Stimulated activated CD4-positive, alpha-beta T cell treated with anti-CD3 and anti-CD28 coated beads, Interleukin-4, amount 100 ng/mL, for 24 hours (primary cell): ENCODE data around the gene HOXB5.

Experiments used
- DNase-seq: peaks from one replicate; pipeline ENCODE4 v3.0.0-alpha.2; 2020

The HOXB5 gene

GRCh38 chr17:48559122-48559839, 34.3 kb downstream of the HOXB5 start:
- DNase-seq, result no peak

DNA sequence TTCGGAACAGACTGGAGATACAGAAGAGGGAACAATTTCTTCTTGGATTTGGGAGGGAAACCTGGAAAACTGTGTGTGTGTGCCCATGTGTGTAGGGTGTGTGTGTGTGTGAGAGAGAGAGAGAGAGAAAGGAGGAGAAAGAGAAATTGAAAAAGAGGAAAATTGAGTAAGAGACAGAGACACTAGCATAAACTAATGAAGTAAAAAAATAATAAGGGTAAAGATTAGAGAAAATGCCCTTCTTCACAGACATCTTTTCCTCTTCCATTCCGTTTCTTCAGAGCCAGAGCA, 34.8 kb downstream of the HOXB5 start:
- DNase-seq, result no peak

DNA sequence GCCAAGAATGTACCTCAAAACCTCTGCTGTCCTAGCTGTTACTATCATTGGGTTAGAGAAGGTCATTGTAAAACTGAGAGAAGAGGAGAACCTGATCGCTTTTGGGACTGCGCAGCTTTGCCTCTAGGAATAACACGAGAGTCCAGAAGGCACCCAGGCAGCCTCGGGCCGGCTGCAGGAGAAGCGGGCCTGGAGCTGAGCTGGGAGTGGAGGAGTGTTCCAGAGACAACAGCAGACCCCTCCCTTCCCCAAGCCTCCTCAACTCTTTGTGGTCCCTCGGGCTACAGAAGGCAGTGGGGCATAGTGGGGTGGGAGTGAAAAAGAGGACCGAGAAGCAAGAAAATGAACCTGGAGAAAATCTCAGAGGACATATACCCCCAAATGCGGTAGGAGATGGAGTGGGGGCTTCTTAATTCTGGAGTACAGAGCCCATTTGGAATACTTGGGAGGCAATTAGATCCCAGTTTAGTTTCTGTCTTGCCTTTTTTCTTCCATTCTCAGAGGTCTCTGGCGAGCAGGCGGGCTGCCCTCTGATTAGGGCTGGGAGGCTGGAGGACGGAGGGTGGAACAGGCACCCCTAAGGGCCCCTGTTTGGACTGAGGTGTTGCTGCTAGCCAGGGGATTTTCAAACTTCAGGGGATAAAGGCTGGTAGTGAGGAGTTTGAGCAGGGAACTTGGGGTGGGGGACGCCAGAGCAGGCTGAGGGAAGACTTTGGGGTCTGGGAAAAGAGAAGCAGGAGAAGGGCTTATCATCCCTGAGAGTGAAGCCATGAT, 35.3 kb downstream of the HOXB5 start:
- DNase-seq, result no peak

- DNase-seq, result no peak
Observed at GRCh38 chr17:48556576-48557401, 36.8 kb downstream of the HOXB5 start.

- no peak for DNase-seq
Observed at GRCh38 chr17:48556229-48556575, 37.4 kb downstream of the HOXB5 start.

GRCh38 chr17:48555258-48556228, 38.0 kb downstream of the HOXB5 start:
- DNase-seq, result no peak

DNA sequence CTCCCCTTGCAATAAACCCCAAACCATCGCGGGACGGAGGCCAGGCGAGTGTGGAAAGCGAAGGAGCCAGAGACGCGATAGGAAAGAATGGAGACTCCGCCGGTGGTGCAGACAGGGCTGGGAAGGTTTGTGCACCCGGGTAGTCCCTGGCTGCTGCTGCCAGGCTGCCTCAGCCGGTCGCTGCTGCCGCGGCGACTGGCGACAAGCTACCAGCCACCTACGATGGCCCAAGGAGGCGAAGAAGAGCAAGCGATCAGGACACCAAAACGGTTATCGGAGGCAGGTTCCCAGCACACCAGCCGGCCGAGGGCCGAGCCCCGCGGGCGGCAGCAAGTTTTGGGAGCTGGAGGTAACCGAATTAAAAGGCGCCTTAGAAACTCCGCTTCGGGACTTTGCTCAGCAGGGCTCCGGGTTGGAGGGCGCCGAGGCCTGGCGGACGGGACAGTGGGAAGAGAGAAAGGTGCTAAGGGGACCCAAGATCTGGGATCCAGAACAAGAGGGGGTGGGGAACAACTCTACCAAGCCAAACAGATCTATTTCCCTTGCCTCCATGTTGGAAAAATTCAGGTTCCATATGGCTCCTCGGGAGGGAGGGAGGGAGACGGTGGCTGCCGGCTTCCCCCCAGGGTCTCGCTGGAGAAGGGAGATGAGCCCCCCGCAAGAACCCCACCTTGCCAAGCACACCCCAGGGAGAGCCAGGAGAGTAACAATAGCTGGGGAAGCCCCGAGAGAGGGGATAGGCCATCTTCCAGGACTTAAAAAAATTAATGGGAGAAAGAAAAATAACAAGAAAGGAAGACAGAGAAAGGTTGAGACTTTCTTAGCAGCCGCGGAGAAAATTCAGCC, 38.9 kb downstream of the HOXB5 start:
- no peak for DNase-seq

DNA sequence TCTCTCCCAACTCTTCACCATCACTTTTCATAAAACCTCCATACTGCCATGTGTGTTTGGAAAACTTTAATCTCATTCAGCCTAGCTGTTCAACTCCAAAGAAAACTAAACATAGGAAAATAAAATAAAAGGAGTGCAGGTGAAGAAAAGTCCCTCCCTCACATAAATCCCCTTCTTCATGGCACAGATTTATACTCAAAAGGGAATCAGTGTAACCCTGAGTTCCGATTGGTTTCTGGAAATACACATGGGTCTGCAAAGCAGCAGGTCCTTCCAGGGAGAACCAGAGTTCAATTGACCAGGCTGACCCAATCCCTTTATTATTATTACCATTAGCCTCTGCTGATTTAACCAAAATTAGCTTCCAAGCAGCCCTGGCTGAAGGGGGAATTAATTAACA, 39.8 kb downstream of the HOXB5 start:
- no peak for DNase-seq

- DNase-seq, result no peak
Observed at GRCh38 chr17:48553190-48553547, 40.4 kb downstream of the HOXB5 start.

GRCh38 chr17:48552466-48553189, 41.0 kb downstream of the HOXB5 start:
- no peak for DNase-seq

- no peak for DNase-seq
Observed at GRCh38 chr17:48551596-48552465, 41.7 kb downstream of the HOXB5 start.

DNA sequence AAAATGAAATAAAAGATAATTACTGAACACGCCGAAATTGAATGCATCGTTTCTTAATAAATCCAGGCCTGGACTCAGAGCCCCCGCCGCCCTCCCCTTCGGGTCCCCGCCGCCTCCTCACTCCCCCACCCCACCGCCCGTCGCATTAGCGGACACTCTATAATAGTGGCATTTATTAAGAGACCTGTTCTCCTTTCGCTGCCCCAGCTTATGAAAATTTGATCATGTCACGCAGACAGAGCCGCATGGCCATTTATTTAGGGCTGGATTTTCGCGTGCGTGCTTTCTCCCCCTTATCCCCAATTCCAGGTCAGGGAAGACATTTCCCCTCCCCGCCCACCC, 42.4 kb downstream of the HOXB5 start:
- DNase-seq, result no peak

DNA sequence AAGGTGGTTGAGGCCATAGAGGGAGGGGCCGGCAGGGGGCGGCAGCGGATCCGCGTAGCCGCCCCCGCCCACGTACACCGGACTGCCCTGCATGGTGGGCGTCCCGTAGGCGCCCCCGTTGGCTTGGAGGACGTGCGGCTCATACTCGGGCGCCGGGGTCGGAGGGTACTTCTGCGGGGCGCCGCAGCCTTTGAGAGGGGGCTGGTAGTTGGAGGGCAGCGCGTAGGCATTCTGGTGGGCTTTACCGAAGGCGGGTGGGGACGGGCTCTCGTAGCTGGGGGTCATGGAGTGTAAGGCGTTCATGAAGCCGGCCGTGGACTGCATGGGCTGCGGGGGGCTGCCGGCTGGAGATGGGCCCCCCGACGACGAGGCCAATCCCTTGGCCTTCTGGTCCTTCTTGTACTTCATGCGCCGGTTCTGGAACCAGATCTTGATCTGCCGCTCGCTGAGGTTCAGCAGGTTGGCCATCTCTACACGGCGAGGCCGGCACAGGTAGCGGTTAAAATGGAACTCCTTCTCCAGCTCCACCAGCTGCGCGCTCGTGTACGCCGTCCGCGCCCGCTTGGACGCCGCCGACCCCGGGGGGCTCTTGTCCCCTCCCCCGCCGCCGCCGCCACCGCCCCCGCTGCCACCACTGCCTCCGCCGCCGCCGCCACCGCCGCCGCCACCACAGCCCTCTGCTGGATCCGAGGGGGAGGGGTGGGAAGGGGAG, 42.9 kb downstream of the HOXB5 start:
- DNase-seq, result no peak

GRCh38 chr17:48549914-48550501, 43.6 kb downstream of the HOXB5 start:
- DNase-seq, result no peak

DNA sequence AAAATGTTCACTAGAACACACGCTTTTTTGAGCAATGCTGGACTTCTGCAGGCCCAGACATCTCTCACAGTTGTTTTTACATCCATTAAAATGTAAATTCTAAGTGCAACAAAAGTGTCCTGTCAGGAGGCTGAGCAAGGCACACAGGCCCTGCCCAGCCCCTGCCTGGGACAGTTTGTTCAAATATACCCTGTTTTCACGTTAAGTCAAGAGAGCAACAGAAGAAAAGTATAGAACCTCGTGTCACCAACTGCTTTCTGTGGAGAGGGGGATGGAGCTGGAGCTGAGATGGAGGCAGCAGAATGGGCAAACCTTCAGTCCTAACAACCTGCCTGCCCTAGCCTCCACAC, 44.3 kb downstream of the HOXB5 start:
- no peak for DNase-seq

- DNase-seq, result no peak
Observed at GRCh38 chr17:48548523-48549280, 44.9 kb downstream of the HOXB5 start.

GRCh38 chr17:48547808-48548522, 45.6 kb downstream of the HOXB5 start:
- peak; percentile 53 for DNase-seq
